Measurements from ENCODE around the gene CCP110.

CCP110 gene

DNA sequence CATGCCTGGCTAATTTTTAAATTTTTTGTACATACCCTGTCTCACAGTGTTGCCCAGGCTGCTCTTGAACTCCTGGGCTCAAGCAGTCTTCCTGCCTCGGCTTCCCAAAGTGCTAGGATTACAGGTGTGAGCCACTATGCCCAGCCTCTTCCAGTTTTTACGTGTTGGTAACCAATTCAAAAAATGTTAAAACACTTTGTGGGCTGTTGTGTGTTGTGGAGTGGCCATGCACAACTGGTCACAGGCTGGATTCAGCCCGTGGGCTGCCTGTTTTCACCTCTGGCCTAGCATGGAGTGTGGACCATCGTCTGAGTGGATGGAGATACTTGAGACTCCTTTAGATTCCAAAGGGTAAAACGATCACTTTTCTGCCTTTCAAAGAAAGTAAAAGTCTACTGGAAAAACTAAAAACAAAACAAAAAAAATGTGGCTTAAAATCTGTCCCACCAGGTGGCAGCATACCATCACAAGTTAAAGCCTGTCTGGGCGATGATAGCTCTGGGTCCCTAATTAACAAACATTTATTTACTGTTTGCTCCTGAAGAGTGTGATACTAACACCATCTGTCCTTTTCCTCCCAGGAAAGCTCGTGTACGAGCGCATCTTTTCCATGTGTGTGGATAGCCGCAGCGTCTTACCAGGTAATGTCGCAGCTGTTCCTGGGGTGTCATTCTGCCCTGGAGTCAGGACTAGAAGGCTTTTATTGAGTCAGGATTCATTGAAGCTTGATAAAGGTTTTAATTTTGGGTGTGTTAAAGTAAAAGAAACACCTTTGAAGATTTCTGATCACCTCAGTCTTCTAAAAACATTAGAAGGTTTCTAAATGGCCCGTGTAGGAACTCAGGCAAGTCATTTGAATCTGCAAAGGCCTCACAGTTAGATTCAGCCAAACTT, 77.6 kb downstream of the CCP110 start:
- peaks cover 7 to 21% of the 10 kb centered on the region in 2 donors for H3K36me3 ChIP-seq (ENCODE audit: control insufficient read depth in 2 of 2, insufficient read depth in 2 of 2, low read length in 2 of 2)
- H3K4me1 ChIP-seq (ENCODE audit: control insufficient read depth, insufficient read depth, low read length), result no peaks in the 10 kb centered on the region
- no peaks in the 10 kb centered on the region for H3K27me3 ChIP-seq (ENCODE audit: control insufficient read depth in 1 of 2, insufficient read depth in 2 of 2, low read length in 2 of 2)
- no peak overlapping the region for H3K27ac ChIP-seq (ENCODE audit: low read length)
- no peak overlapping the region for H3K4me3 ChIP-seq (ENCODE audit: low read length in 2 of 2)
- H3K9ac ChIP-seq (ENCODE audit: low read length in 2 of 2), result no peak overlapping the region
- no peaks in the 10 kb centered on the region for H3K9me3 ChIP-seq (ENCODE audit: control insufficient read depth in 2 of 2, low read length in 2 of 2)
